Stimulated activated CD4-positive, alpha-beta T cell treated with anti-CD3 and anti-CD28 coated beads, Interleukin-1b, Interleukin-23, amount 100 ng/mL, for 48 hours (primary cell): ENCODE results near the gene SMIM30.
A peak's percentile ranks its signal among the peaks of the same experiment; 100 is the strongest.

Source experiments
- DNase-seq: peaks from one replicate; pipeline ENCODE4 v3.0.0-alpha.2; 2020

SMIM30 gene

DNA sequence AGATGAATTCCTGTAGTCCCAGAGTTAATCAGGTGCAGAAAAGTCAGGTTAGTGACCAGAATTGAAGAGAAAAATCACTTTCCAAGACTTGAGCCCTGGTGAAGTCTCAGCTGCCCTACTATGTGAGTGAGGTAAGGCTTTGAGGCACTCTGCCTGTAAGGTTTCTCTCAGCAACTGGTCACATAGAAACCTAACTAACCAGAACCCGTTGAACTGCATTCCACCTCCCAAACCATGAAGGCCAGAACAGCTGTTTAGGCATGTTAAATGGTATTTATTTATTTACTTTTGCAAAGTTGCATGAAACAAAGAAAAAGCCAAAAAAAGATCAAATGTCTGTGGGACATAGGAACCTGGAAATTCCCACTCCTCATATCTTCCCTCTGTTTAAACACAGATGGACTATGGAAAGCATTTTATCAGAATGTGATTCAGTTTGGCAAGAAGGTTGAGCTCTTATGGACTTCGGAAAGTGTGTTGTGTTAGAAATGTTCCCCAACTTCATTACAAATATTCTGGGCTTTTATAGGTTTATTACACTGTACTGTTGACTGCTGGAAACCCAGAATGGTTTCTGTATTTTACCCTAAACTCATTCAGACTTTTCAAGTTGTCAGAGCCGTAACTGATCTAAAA is 19.0 kb downstream of the SMIM30 start:
- no peak for DNase-seq

DNA sequence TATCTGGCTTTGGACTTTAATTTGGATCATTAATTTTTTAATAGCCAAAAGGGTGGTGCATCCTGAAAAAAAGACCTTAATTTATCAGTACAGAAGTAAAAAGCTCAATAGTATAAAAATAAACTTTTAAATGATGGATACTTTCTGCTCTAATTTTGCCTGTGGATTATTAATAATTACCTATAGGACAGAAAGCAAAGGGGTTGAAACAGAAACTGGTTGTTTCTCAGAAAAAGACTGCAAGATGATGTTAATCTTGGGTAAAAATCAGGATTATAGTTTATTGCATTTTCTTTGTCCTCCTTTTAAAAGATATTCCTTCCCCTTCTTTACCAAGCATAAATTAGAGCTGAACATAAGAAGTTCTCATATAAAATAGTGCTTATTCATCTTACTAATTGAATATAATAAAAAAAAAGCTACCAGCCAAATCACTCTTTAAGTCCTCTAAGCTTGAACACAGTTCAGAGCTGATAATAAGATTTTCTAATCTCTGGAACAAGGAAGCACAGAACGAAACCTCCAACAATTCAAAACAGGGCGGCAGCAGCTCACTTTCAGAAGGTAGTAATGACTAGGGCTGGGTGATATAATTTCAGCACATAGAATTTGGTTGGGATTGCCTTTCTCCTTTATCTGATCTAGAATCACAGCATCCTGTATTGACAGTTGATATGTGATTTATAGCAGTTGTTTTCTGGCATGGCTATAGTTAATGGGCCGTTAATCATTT is 23.7 kb downstream of the SMIM30 start:
- DNase-seq, result no peak

DNA sequence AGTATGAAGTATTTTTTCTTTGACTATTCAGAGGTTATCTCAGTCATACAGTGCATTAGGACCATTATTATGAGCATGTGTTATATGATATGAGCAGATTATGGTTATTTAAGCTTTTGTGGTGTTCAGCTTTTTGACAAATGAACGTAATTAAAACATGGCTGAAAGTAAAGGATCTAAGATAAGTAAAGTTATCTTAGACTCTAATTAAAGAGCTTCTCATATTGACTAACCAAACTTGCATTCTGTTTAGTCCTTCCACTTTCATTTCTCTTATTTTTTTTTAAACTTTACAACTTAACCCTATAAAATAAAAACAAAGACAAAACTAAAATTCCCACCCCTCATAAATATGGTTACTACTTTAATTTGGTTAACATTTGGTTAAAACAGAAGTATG is 24.8 kb downstream of the SMIM30 start:
- DNase-seq, result no peak

DNA sequence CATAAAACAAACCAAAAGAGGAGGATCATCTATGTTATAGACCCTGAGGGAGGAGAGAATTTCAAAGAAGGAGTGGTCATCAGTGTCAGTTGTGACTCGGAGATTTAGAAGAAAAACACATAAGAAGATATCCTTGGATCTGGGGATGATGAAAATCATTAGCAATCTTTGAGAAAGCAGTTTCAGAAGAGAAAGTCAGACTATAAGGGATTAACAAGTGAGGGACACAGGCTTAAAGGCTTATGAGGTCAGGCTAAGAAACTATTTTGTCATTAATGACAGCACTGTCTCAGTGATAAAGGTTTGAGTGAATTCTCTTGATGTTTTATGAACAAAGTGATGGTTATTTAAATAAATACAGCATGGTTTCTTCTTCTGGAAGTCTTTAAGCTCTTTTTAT is 25.6 kb downstream of the SMIM30 start:
- DNase-seq, result no peak

DNA sequence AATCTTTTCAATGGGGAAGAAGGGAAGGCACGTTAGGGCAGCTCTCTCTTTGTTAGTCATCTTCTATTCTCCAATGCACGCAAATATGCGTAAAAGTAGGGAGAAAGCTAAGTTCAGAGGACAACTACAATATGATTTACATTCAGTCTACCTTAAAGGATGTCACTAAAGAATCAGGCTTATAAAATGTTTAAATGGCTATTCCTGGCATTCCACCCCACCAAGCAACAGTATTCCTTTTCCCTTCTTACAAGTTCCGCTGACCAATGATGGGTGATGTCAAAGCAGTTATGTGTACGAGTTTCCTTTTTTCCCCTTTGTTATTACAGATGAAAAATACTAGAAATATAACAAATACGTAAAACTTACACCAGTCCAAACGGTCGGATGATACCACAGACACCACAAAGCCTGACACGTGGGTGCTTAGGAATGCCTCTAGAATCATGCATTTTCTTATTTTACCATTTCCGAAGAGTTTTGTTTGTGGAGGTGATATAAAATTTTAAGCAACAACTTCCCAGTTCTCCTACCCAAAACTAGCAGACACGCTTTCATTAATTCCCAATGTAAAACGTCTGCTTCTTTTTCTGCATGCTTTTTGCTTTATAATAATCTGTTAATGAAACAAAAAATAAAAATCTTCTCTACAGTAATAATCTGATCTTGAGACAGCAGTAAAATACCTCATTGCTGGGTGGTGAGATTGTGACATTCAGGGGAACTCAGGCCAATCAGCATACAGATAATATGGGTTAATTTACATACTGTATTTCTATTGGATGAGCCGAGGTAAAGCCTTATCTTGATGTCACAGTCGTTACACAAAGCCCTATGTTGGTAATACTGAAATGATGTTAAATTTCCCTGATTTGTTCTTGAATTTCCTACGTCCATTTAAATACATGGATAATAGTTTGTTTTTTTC is 31.0 kb downstream of the SMIM30 start:
- DNase-seq, result no peak

DNA sequence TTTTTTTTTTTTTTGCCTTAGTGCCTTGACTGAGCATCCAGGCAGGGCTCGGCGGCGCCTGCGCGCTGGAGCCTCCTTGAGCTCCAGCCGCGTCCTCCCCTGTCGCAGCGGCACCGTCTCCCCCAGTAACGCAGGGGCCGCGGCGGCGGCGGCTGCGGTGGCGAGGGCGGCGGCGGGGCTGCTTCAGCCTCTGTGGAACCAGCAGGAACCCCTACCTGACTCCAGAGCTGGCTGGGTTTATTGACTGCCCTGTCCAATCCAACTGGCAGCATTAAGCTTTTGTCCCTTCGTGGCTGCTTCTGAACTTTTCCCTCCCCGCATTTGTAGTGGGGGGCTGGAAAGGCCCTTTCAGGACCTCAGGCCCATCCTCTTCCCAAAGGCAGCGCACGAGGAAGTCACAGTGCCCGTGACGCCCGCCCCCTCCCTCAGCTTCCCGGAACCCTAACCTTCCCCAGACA is 31.9 kb downstream of the SMIM30 start, which contains the start of gene GPR85:
Gene GPR85, minus strand, starts transcription at position 397 of the 458 bp plus-strand sequence. CDS start 2,106 bp downstream, outside the sequence.
- DNase-seq, result peak; percentile 22

DNA sequence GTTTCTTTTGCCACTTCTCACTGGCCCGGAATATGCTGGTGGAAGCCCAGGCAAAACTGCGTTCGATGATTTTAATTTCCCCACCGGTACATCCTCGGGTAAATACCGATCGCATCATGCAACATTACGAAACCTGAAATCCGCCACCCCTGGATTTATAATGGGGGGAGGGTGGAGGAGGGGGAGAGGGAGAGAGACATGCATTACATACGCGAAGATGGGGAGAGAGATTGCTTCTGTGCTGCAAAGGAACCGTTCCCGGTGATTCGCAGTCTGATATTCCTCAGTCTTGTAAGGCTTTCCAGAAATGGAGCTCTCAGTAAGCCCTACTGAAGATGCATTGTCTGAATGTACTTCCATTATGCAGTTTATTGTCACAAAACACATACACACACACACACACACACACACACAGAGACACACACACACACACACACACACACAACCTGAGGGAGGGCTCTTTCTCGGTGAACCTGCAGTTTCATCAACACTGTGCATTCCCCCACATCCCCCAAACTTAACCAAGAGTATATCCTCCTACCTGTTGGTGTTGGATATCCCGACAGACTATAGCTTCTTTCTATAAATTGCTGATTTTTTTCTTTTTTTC is 32.5 kb downstream of the SMIM30 start:
- no peak for DNase-seq

DNA sequence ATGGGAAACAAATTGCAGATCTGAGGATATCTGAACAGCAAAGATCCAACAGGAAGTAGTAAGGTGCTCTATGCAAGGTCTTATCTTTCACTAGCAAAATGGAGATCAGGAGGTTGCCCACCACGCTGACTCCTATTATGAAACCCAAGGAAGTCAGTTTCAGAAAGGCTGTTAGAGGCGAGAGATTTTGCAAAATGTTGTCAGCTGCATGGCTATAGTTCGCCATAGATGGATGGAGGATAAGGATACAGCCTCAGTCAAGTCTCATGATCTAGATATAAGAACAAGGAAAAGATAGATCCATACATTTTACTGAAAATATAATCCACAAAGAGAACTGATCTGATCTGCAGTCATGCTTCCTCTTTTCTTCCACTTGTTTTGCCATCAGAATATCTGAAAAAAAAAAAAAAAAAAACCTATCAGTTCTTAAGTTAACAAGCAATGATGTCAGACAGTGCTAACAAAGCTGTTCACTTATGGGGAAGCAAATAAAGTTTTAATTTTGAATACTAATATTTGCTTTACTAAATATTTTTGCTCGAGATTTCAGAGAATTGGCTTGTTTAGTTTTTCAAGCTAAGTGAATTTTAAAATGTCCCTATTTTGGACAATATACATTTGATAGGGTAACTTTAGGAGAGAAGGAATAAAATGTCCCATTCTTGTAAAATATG is 33.7 kb downstream of the SMIM30 start:
- DNase-seq, result no peak

DNA sequence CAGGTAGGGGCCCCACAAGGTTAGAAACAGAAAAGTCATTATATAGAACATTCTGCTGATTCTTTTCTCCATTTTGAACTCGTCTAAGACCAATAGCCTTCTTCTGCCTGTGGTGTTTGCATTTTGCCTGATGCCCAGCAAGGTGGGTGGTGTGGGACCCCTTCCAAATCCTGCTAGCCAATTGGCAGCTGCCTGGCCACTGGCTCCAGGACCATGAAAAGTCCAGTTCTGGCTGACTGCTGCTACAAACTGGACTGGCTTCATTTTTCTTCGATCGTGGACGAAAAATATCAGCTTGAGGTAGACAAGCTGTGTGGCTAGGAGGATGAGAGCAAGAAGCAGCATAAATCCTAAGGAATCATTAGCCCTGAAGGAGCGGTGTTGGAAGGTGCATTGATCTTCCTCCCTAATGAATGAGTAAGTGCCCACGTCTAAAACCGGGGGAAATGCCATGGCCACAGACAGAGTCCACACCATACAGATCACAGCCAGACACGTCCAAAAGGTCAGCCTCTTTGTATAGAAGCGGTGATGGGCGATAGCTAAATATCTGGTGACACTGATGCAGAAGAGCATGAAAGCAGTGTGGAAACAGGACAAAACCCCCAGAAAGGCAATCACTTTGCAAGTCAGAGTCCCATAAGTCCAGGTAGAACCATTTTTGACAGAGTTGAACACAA is 34.4 kb downstream of the SMIM30 start:
- no peak for DNase-seq

DNA sequence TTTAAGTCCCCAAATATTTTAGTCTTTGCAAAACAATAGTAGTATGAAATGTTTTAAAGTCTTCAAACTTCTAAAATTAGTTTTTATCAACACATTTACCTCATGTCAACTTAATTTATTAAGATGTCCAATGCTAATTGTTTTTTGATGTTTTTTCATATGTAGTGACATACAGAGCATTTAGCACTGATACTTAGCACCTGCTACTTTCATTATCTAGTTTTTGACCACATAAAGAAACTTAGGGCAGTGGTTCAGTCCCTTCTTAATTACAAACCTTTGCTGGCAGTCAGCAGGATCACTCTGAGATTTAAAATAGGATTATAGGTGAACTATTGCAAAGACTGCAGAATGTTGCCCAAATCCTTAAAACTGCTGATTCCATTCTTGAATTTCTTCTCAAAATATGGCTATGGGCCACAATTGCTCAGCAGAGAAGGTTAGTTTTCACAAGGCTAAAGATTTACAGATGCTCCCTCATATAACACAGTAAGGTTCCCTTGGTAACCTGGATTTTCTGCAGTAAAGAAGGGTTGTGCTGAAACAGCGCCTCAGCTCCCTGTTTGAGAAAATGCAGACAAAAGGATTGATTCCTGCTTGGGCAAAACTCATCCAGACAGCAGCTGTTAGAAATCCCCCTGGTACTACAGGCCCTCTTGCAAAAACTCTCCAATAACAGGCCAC is 35.1 kb downstream of the SMIM30 start:
- DNase-seq, result no peak

DNA sequence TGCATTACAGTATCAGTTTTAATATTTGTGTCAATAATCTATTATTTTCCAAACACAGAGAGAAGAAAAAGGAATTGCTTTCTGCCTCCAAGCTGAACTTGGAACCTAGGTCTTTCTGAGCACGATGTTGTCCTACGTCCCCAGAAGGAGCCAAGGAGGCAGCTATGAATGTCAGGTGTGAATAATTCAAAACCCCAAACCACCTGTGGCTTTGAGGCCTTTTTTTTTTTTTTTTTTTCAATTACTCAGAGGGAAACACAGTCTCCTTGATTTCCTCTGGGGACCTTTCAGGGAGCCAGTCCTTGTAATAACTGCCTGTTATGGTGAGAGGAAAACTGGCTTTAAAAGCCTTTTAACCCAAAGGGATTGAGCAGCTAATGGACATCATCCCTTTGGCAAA is 40.0 kb downstream of the SMIM30 start:
- DNase-seq, result no peak

DNA sequence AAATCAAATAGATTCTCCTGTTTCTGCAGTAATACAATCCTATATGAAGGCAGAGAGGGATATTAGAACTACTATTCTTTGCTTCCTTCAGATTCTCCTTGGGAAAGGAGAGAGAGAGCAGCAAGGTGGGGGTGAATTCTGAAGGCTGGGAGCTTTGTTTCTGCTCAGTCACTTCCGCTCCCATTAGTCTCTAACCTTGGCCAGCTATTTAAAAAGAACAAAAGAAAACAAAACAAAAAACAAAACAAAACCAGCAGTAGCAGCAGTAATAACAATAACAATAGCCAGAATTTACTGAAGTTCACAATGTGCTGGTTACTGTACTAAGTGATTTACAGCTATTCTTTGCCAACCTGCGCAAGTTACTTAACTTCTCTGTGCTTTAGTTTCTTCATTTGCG is 41.7 kb downstream of the SMIM30 start:
- DNase-seq, result no peak

DNA sequence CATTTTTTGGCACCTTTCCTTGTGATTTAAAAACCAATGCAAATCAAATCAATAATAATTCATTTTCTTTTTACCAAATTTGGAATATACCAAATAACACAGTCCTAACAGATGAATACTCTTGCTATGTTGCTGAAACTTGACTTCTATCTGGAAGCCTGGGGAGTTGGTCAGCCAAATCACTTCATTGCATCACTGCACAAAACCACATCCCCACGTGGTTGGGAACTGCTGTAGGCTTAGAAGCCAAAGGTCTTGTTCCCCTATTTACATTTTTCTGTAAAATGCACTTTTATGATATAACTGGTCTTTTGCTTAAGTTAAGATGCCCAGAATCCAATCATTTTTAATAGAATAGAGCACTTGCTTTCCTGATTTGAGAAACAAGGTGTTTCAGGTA is 46.9 kb downstream of the SMIM30 start:
- no peak for DNase-seq
